GM18951 (cell line): ENCODE data around the gene ANKRD13C.

Experiments
- POLR2A ChIP-seq: IDR thresholded peaks from 4 replicates; pipeline ENCODE4 v1.6.1; 2011; ENCODE audit warnings: mild to moderate bottlenecking; ENCODE audit not compliant: insufficient read length, insufficient read depth; ENCODE audit errors: extremely low read depth
- in situ Hi-C: fragments of 300-500 bp; cut with MboI; formaldehyde crosslinking; loops from one replicate; pipeline ENCODE4 v1.12.0; 2022; ENCODE audit warnings: low sequenced_read_pairs, mixed read lengths, inconsistent platforms; ENCODE audit not compliant: unreplicated experiment

ANKRD13C gene, protein sequence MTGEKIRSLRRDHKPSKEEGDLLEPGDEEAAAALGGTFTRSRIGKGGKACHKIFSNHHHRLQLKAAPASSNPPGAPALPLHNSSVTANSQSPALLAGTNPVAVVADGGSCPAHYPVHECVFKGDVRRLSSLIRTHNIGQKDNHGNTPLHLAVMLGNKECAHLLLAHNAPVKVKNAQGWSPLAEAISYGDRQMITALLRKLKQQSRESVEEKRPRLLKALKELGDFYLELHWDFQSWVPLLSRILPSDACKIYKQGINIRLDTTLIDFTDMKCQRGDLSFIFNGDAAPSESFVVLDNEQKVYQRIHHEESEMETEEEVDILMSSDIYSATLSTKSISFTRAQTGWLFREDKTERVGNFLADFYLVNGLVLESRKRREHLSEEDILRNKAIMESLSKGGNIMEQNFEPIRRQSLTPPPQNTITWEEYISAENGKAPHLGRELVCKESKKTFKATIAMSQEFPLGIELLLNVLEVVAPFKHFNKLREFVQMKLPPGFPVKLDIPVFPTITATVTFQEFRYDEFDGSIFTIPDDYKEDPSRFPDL

GRCh38 chr1:70354332-70355110, at the start of gene ANKRD13C:
Gene ANKRD13C (minus strand): TSS chr1:70354722. CDS start chr1:70354408, 314 bp downstream.
- TF ChIP-seq POLR2A, result peak; percentile 93
- in situ Hi-C loops, result no loop called here

DNA sequence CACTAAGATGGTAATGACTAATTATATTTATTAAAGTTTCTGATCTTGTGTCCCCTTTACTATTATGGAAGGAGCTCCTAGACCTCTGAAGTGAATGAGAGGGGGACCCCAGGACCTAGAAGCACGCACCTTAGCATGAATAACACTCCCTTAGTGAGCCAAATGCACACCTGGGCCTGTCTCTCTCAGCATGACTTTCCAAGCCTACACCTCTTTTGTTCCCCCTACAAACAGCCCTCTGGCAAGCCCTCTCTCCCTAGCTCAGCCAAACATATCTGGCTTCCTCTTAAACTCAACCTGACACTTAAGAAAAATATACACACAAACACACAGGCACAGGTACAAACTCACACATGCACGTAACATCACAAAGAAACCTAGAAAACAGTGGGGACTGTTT, 49.2 kb upstream of the ANKRD13C start:
- in situ Hi-C loops, result no loop called here
- no peak for TF ChIP-seq POLR2A

DNA sequence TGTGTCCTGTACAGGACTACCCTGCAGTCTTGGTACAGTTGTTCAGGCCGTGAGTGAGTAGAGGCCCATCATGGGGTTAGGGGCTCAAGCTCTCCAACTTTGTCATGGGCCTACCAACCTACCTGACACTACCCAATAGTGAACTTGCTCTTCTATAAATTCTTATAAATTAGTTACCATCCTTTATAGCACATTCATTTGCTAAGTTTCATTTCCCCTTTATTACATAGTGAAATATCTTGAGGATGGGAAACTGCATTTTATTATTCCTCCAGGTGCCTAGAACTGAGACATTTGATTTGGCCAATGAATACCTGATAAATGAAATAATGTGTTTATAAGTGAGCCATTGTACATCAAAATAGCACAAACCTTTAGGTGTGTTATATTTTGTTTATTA, 47.5 kb upstream of the ANKRD13C start:
- no peak for TF ChIP-seq POLR2A

DNA sequence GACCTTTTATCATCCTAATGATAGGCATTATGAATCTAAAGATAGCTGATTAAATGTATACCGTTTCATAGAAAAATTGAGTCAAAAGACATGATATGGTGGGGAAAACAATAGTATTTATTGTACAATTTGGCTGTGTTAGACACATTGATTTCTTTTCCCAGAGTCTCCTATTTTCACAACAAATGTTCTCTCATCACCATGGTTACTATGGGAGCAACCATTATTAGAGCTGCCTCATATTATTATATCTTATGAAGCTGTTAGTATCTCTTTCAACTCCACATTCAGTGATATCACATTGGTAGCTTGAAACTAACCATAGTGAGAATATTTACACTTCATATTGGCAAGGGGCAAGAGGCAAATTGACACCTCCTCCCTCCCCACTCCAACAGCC, 45.8 kb upstream of the ANKRD13C start:
- TF ChIP-seq POLR2A, result no peak
- in situ Hi-C loops, result no loop called here

More for the DNA sequence above, 47.5 kb upstream of the ANKRD13C start:
- in situ Hi-C loops, result no loop called here

GRCh38 chr1:70397013-70397412, 42.5 kb upstream of the ANKRD13C start:
- no peak for TF ChIP-seq POLR2A
- in situ Hi-C loops, result no loop called here

DNA sequence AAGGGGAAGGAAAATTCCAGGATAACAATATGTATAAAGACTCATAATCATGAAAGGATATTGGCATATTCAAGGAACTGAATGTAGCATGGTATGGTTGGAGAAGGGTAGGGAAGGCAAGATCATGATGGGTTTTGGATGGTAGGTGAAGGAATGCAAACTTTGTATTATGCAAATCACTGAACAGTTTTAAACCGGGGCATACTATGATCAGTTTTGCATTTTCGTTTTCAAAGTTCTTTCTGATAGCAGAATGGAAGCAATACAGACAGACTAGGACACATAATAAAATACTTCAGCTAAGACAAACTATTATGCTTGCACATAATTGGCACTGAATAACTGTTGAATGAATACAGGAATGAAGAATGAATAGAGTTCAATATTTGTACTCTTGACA, 42.1 kb upstream of the ANKRD13C start:
- in situ Hi-C loops, result no loop called here
- TF ChIP-seq POLR2A, result no peak

- no peak for TF ChIP-seq POLR2A
- in situ Hi-C loops, result no loop called here
Observed at GRCh38 chr1:70392626-70393025, 38.1 kb upstream of the ANKRD13C start.

- TF ChIP-seq POLR2A, result no peak
- in situ Hi-C loops, result no loop called here
Observed at GRCh38 chr1:70387507-70387906, 33.0 kb upstream of the ANKRD13C start.

DNA sequence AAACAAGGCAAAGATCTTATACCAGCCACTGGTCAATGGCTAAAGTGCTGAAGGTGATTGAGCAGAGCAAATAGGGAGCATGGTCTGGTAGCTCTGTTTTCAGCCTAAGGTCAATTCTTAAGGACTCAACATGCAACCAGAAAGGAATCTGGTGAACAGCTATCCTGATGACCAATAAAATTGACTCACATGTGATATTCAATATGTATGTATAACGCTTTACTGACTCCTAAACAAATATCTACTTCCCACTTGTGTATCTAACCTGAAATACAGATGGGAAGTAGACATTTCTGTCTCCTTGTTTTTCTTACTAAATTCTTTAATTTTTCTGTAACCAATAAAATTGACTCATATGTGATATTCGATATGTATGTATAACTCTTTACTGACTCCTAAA, 31.6 kb upstream of the ANKRD13C start:
- no peak for TF ChIP-seq POLR2A
- in situ Hi-C loops, result no loop called here

DNA sequence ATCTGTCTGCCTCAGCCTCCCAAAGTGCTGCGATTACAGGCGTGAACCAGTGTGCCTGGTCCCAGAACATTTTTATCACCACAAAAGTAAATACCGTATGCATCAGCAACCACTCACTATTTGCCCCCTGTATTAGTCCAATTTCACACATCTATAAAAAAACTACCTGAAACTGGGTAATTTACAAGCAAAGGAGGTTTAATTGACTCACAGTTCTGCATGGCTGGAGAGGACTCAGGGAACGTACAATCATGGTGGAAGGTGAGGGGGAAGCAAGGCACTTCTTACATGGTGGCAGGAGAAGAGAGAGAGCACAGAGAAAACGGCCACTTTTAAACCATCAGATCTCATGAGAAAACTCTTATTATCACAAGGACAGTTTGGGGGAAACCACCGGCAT, 31.0 kb upstream of the ANKRD13C start:
- no peak for TF ChIP-seq POLR2A
- in situ Hi-C loops, result no loop called here

DNA sequence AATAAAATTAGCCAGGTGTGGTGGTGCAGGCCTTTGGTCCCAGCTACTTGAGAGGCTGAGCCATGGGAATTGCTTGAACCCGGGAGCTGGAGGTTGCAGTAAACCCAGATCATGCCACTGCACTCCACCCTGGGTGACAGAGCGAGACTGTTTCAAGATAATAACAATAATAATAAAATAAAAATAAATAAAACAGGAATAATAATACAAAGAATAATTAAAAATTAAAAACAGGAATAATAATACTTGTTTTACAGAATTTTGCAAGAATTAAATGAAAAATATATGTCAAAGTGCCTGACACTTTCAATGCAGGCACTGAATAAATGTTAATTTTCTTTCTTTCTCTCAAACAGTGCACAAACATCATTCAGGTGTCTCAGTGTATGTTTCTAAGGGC, 30.0 kb upstream of the ANKRD13C start:
- no peak for TF ChIP-seq POLR2A
- in situ Hi-C loops, result no loop called here

- in situ Hi-C loops, result no loop called here
- TF ChIP-seq POLR2A, result no peak
Observed at GRCh38 chr1:70383483-70383882, 29.0 kb upstream of the ANKRD13C start.

- no peak for TF ChIP-seq POLR2A
- in situ Hi-C loops, result no loop called here
Observed at GRCh38 chr1:70382682-70383081, 28.2 kb upstream of the ANKRD13C start.
